K562 (cell line): Measurements from ENCODE around the gene KIF25. TPM values are rescaled to one million over a fixed set of nuclear protein-coding genes. Genes with fewer than 3 reads are reported as not detected.
A peak's percentile ranks its signal among the peaks of the same experiment; 100 is the strongest.

Experiments used
- BMI1 ChIP-seq: fragments of 150-350 bp; IDR thresholded peaks from 2 replicates; pipeline ENCODE4 v1.6.1; 2014; ENCODE audit warnings: low read length
- CBFA2T2 ChIP-seq: fragments of 450-650 bp; conservative IDR thresholded peaks from 2 replicates; pipeline ENCODE4 v1.6.1; 2017; ENCODE audit warnings: mild to moderate bottlenecking
- CBFA2T3 ChIP-seq: fragments of 450-650 bp; IDR thresholded peaks from 2 replicates; pipeline ENCODE4 v1.6.1; 2017
- CHD2 ChIP-seq: IDR thresholded peaks from 2 replicates; pipeline ENCODE4 v1.6.1; 2011; ENCODE audit warnings: low read depth, low read length
- CTCFL ChIP-seq: IDR thresholded peaks from 2 replicates; pipeline ENCODE4 v1.6.1; 2011; ENCODE audit warnings: borderline replicate concordance, low read depth, mild to moderate bottlenecking, moderate library complexity, low read length; ENCODE audit not compliant: insufficient read depth, poor library complexity, severe bottlenecking
- EZH2 ChIP-seq: IDR thresholded peaks from 2 replicates; pipeline ENCODE4 v1.6.1; 2012; ENCODE audit warnings: low read depth, mild to moderate bottlenecking, inconsistent platforms, low read length, borderline replicate concordance
- FOS ChIP-seq: IDR thresholded peaks from 3 replicates; pipeline ENCODE4 v1.6.1; 2011; ENCODE audit not compliant: insufficient read length; ENCODE audit errors: extremely low read depth
- GABPB1 ChIP-seq: sonication (generic); formaldehyde crosslinking; IDR thresholded peaks from 2 replicates; pipeline ENCODE4 v1.8.0; 2022; ENCODE audit warnings: mild to moderate bottlenecking, missing genetic modification reagents
- HDAC8 ChIP-seq: fragments of 450-650 bp; IDR thresholded peaks from 2 replicates; pipeline ENCODE4 v1.6.1; 2016; ENCODE audit warnings: mild to moderate bottlenecking, missing genetic modification characterization, moderate library complexity, missing compliant biosample characterization
- ILK ChIP-seq: fragments of 450-650 bp; IDR thresholded peaks from 2 replicates; pipeline ENCODE4 v1.6.1; 2016; ENCODE audit warnings: missing genetic modification characterization, low read depth, mild to moderate bottlenecking, missing compliant biosample characterization, moderate library complexity, borderline replicate concordance
- LCOR ChIP-seq: sonication (generic); formaldehyde crosslinking; IDR thresholded peaks from 2 replicates; pipeline ENCODE4 v1.8.0; 2022; ENCODE audit warnings: mild to moderate bottlenecking, missing genetic modification reagents
- MNT ChIP-seq, 2 experiments: fragments of 450-650 bp; conservative IDR thresholded peaks; 2 replicates each; pipeline ENCODE4 v1.6.1; 2017; ENCODE audit warnings: mild to moderate bottlenecking in 2 of 2, moderate library complexity in 2 of 2
- PREB ChIP-seq: sonication (generic); formaldehyde crosslinking; IDR thresholded peaks from 2 replicates; pipeline ENCODE4 v1.8.1; 2023; ENCODE audit warnings: mild to moderate bottlenecking, missing genetic modification reagents
- RNF2 ChIP-seq: sonication (generic); IDR thresholded peaks from 2 replicates; pipeline ENCODE4 v1.6.1; 2016
- TEAD4 ChIP-seq, 2 experiments: sonication (generic) in 1 of 2; formaldehyde crosslinking in 1 of 2; IDR thresholded peaks; 2 replicates each; pipeline versions ENCODE4 v1.6.1 to v1.8.0; 2012 to 2022; ENCODE audit warnings: borderline replicate concordance in 1 of 2, inconsistent platforms in 1 of 2, low read length in 1 of 2, mild to moderate bottlenecking in 1 of 2, missing genetic modification reagents in 1 of 2
- UBTF ChIP-seq, 2 experiments: IDR thresholded peaks; 2 replicates each; pipeline ENCODE4 v1.6.1; 2012; ENCODE audit warnings: improper control_type of control experiment in 2 of 2, low read depth in 2 of 2, low read length in 2 of 2, borderline replicate concordance in 1 of 2
- ZBTB7A ChIP-seq: IDR thresholded peaks from 2 replicates; pipeline ENCODE4 v1.6.1; 2011; ENCODE audit warnings: low read depth, mild to moderate bottlenecking, low read length, moderate library complexity, borderline replicate concordance; ENCODE audit not compliant: control insufficient read depth
- ZZZ3 ChIP-seq: fragments of 450-650 bp; IDR thresholded peaks from 2 replicates; pipeline ENCODE4 v1.6.1; 2016; ENCODE audit warnings: antibody characterized with exemption, mild to moderate bottlenecking, moderate library complexity
- polyA plus RNA-seq, 8 experiments: library from polyadenylated mRNA; depleted of rRNA in 4 of 8; stranded (reverse) in 5 of 8; unstranded in 3 of 8; fragments of >200 nt; fragmentation: Nextera tagmentation in 2 of 8; fragmentation: Illumina TruSeq in 1 of 8; extraction: Ambion mirVana in 2 of 8; extraction: Trizol in 1 of 8; gene quantifications; 2 replicates each; pipeline versions ENCODE4 v1.2.1 to v1.2.3, GENCODE V29; 2011 to 2014; ENCODE audit warnings: inconsistent platforms in 1 of 8, missing spikeins in 1 of 8
- total RNA-seq, 7 experiments: library from RNA; depleted of rRNA in 6 of 7; stranded (reverse); fragments of >200 nt in 6 of 7; fragmentation: Illumina TruSeq in 2 of 7; extraction: Trizol in 2 of 7; gene quantifications; 2 replicates each; pipeline versions ENCODE4 v1.2.1 to v1.2.3, GENCODE V29; 2011 to 2021; ENCODE audit warnings: low replicate concordance in 1 of 7

KIF25 gene
- total and polyA plus RNA-seq, 9 of the 15 experiments (the other 6 are each of a cell fraction or from before 2014, with no cell fraction given), result 0.04 to 0.49 (median 0.23) TPM; not detected in 5

GRCh38 chr6:168035661-168036545, 38.4 kb downstream of the KIF25 start (continued):
- TF ChIP-seq CTCFL (no peak), ZZZ3 (no peak), BMI1 (no peak; the same call in 1 of the 2 replicates), LCOR (CRISPR knock-in tag) (no peak), ZBTB7A (peak; percentile 32; the same call in 1 of the 2 replicates), MNT (conservative IDR thresholded peaks at IDR 0.05) (peak in 1 of 2 experiments; percentile 68; a peak in 3 of 4 replicates), TEAD4 (IDR thresholded peaks at IDR 0.05; ENCODE audit: low read length) (peak; percentile 87), TEAD4 (CRISPR knock-in tag; IDR thresholded peaks at IDR 0.05; ENCODE audit: borderline replicate concordance) (no peak), UBTF (IDR thresholded peaks at IDR 0.05; ENCODE audit: borderline replicate concordance in 1 of 2, low read depth in 2 of 2, low read length in 2 of 2) (0 out of 4 replicates have a peak, but pooled peaks of 1 of the 2 experiments have one; percentile 5), GABPB1 (0 out of 2 replicates have a peak, but pooled peaks have one; percentile 26), CBFA2T2 (peak; percentile 82), RNF2 (peak; percentile 23), CBFA2T3 (peak; percentile 90), ILK (tag) (no peak), HDAC8 (tag) (0 out of 2 replicates have a peak, but pooled peaks have one; percentile 17), PREB (CRISPR knock-in tag) (no peak), FOS (peak; percentile 2), EZH2 (0 out of 2 replicates have a peak, but pooled peaks have one; percentile 73), CHD2 (no peak)
